Activated CD8-positive, alpha-beta memory T cell treated with anti-CD3 and anti-CD28 coated beads for 4 hours (primary cell): ENCODE measurements around the gene BNIP3.
A peak's percentile ranks its signal among the peaks of the same experiment; 100 is the strongest.
"Not testable (repeated sequence)": the region's sequence is repeated elsewhere in the genome, so short reads cannot be mapped to it uniquely, and the experiment has no call there.

Experiments
- DNase-seq, 2 donors: peaks; one replicate each; pipeline ENCODE4 v3.0.0-alpha.2; 2020; ENCODE audit warnings: low read depth in 2 of 2

The BNIP3 gene

GRCh38 chr10:131929122-131929845 is 52.4 kb downstream of the BNIP3 start:
- no peak for DNase-seq

GRCh38 chr10:131928248-131929095 is 53.3 kb downstream of the BNIP3 start:
- peak in 1 of 2 donors; percentile 28 for DNase-seq

- DNase-seq = no peak
Observed at GRCh38 chr10:131926743-131927595, 54.8 kb downstream of the BNIP3 start.

- DNase-seq = no peak
Observed at GRCh38 chr10:131926253-131926652, 55.5 kb downstream of the BNIP3 start.

GRCh38 chr10:131925716-131926115 is 56.0 kb downstream of the BNIP3 start:
- no peak for DNase-seq

- DNase-seq = no peak
Observed at GRCh38 chr10:131925011-131925649, 56.6 kb downstream of the BNIP3 start.

- DNase-seq = no peak
Observed at GRCh38 chr10:131923038-131923756, 58.5 kb downstream of the BNIP3 start.

GRCh38 chr10:131921184-131921583 is 60.5 kb downstream of the BNIP3 start:
- DNase-seq = no peak

- no peak for DNase-seq
Observed at GRCh38 chr10:131920693-131921092, 61.0 kb downstream of the BNIP3 start.

DNA sequence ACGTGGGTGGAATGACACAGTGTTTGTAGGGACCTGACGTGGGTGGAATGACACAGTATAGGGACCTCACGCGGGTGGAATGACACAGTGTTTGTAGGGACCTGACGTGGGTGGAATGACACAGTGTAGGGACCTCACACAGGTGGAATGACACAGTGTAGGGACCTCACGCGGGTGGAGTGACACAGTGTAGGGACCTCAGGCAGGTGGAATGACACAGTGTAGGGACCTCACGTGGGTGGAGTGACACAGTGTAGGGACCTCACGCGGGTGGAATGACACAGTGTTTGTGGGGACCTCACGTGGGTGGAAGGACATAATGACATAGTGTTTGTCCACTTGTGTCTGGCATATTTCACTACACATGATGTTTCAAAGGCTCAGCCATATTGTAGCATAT is 61.6 kb downstream of the BNIP3 start:
- peak in 1 of 2 donors; percentile 33 for DNase-seq

GRCh38 chr10:131919461-131919860 is 62.3 kb downstream of the BNIP3 start:
- not testable (repeated sequence) for DNase-seq
